GM23338 (cell line): ENCODE measurements around the gene RIF1. TPM values are rescaled to one million over a fixed set of nuclear protein-coding genes. Genes with fewer than 3 reads are reported as not detected.

Experiments used
- ATAC-seq: fragments of 200-7000 bp; cut with Tn5 transposase; 3 replicates; pipeline ENCODE4 v1.9.1; 2020
- DNase-seq: peaks from one replicate; pipeline ENCODE4 v3.0.0-alpha.2; 2015; ENCODE audit warnings: low spot score
- H2AFZ ChIP-seq: fragments of 200-600 bp; sonication (generic); 2 replicates; pipeline ENCODE4 v1.8.0; 2016; ENCODE audit warnings: antibody characterized with exemption, mild to moderate bottlenecking, moderate library complexity
- H3F3A ChIP-seq: fragments of 200-600 bp; sonication (generic); replicated peaks from 2 replicates; pipeline ENCODE4 v1.8.0; 2017; ENCODE audit warnings: antibody characterized with exemption, mixed run types, low read depth
- H3K27ac ChIP-seq: fragments of 200-600 bp; sonication (generic); 2 replicates; pipeline ENCODE4 v1.6.1; 2016; ENCODE audit warnings: low read depth
- H3K27me3 ChIP-seq: fragments of 200-600 bp; sonication (generic); 2 replicates; pipeline ENCODE4 v1.8.0; 2016; ENCODE audit warnings: mild to moderate bottlenecking, mixed run types, moderate library complexity; ENCODE audit not compliant: insufficient read depth
- H3K36me3 ChIP-seq: fragments of 200-600 bp; sonication (generic); 2 replicates; pipeline ENCODE4 v1.8.0; 2016; ENCODE audit warnings: mild to moderate bottlenecking; ENCODE audit not compliant: insufficient read depth
- H3K4me1 ChIP-seq: fragments of 200-600 bp; sonication (generic); 2 replicates; pipeline ENCODE4 v1.8.0; 2016; ENCODE audit warnings: mild to moderate bottlenecking, moderate library complexity; ENCODE audit not compliant: insufficient read depth
- H3K4me2 ChIP-seq: fragments of 200-600 bp; sonication (generic); 2 replicates; pipeline ENCODE4 v1.7.1; 2017; ENCODE audit warnings: mixed run types
- H3K4me3 ChIP-seq: fragments of 200-600 bp; sonication (generic); 2 replicates; pipeline ENCODE4 v1.6.1; 2016; ENCODE audit warnings: mixed run types
- H3K79me2 ChIP-seq: fragments of 200-600 bp; sonication (generic); replicated peaks from 2 replicates; pipeline ENCODE4 v1.8.0; 2017; ENCODE audit warnings: mild to moderate bottlenecking; ENCODE audit not compliant: insufficient read depth
- H3K9me2 ChIP-seq: fragments of 200-600 bp; sonication (generic); 2 replicates; pipeline ENCODE4 v1.8.0; 2017; ENCODE audit not compliant: insufficient read depth
- H4K20me1 ChIP-seq: fragments of 200-600 bp; sonication (generic); replicated peaks from 2 replicates; pipeline ENCODE4 v1.8.0; 2017; ENCODE audit warnings: mild to moderate bottlenecking; ENCODE audit not compliant: insufficient read depth
- H3K27ac Mint-ChIP-seq: 2 replicates; pipeline ENCODE4 v1.8.0; 2020; ENCODE audit warnings: inconsistent platforms, mild to moderate bottlenecking, moderate library complexity, mixed read lengths
- H3K27me3 Mint-ChIP-seq: 3 replicates; pipeline ENCODE4 v1.8.0; 2022; ENCODE audit warnings: low read depth, mild to moderate bottlenecking, moderate library complexity, mixed read lengths, inconsistent platforms; ENCODE audit not compliant: insufficient read depth, poor library complexity
- H3K36me3 Mint-ChIP-seq: 3 replicates; pipeline ENCODE4 v1.8.0; 2021; ENCODE audit warnings: low read depth, mild to moderate bottlenecking, inconsistent platforms, moderate library complexity, mixed read lengths
- H3K4me1 Mint-ChIP-seq: 3 replicates; pipeline ENCODE4 v1.8.0; 2020; ENCODE audit warnings: mild to moderate bottlenecking, inconsistent platforms, mixed read lengths
- H3K4me3 Mint-ChIP-seq: 3 replicates; pipeline ENCODE4 v1.8.0; 2021; ENCODE audit warnings: moderate library complexity, mild to moderate bottlenecking, inconsistent platforms, mixed read lengths
- H3K9me3 Mint-ChIP-seq: 3 replicates; pipeline ENCODE4 v1.8.0; 2020; ENCODE audit warnings: moderate library complexity, mild to moderate bottlenecking, inconsistent platforms, mixed read lengths
- CREB1 ChIP-seq: fragments of 250-450 bp; sonication (Bioruptor Pico); IDR thresholded peaks from 2 replicates; pipeline ENCODE4 v1.5.0; 2020; ENCODE audit warnings: low read depth, mild to moderate bottlenecking, moderate library complexity
- CTCF ChIP-seq, 2 experiments: fragments of 200-600 bp in 1 of 2; sonication (generic) in 1 of 2; conservative IDR thresholded peaks; 2 replicates each; pipeline versions ENCODE4 v1.5.1 to v1.6.1; 2016 to 2017; ENCODE audit warnings: antibody characterized with exemption in 2 of 2, low read depth in 2 of 2, mild to moderate bottlenecking in 2 of 2, moderate library complexity in 1 of 2
- EZH2 ChIP-seq: fragments of 200-600 bp; sonication (generic); IDR thresholded peaks from one replicate; pipeline ENCODE4 v1.8.0; 2017; ENCODE audit warnings: antibody characterized with exemption, mild to moderate bottlenecking, low read depth; ENCODE audit not compliant: unreplicated experiment
- EZH2phosphoT487 ChIP-seq: fragments of 200-600 bp; sonication (generic); IDR thresholded peaks from one replicate; pipeline ENCODE4 v1.8.1; 2018; ENCODE audit warnings: antibody characterized with exemption; ENCODE audit not compliant: unreplicated experiment
- JUNB ChIP-seq: IDR thresholded peaks from one replicate; pipeline ENCODE4 v1.6.1; 2016; ENCODE audit warnings: antibody characterized with exemption; ENCODE audit not compliant: unreplicated experiment
- NANOG ChIP-seq: IDR thresholded peaks from 2 replicates; pipeline ENCODE4 v1.6.1; 2016; ENCODE audit warnings: antibody characterized with exemption, borderline replicate concordance
- POLR2AphosphoS5 ChIP-seq: IDR thresholded peaks from 2 replicates; pipeline ENCODE4 v1.6.1; 2016; ENCODE audit warnings: antibody characterized with exemption, low read depth
- REST ChIP-seq: IDR thresholded peaks from one replicate; pipeline ENCODE4 v1.6.1; 2018; ENCODE audit warnings: antibody characterized with exemption; ENCODE audit not compliant: unreplicated experiment
- STAT1 ChIP-seq: IDR thresholded peaks from one replicate; pipeline ENCODE4 v1.6.1; 2016; ENCODE audit warnings: antibody characterized with exemption; ENCODE audit not compliant: unreplicated experiment
- ZNF114 ChIP-seq: fragments of 250-450 bp; sonication (Bioruptor Pico); IDR thresholded peaks from 2 replicates; pipeline ENCODE4 v1.5.0; 2020; ENCODE audit warnings: mild to moderate bottlenecking, moderate library complexity
- ZNF331 ChIP-seq: fragments of 250-450 bp; sonication (Bioruptor Pico); IDR thresholded peaks from 2 replicates; pipeline ENCODE4 v1.5.0; 2020; ENCODE audit warnings: low read depth, mild to moderate bottlenecking, moderate library complexity
- ZNF462 ChIP-seq: fragments of 250-450 bp; sonication (Bioruptor Pico); IDR thresholded peaks from 2 replicates; pipeline ENCODE4 v1.5.0; 2020; ENCODE audit warnings: mild to moderate bottlenecking, moderate library complexity
- polyA plus RNA-seq: library from polyadenylated mRNA; unstranded; fragments of >200 nt; fragmentation: Nextera tagmentation; extraction: Ambion mirVana; gene quantifications from 2 replicates; pipeline ENCODE4 v1.2.1, GENCODE V29; 2016
- total RNA-seq: library from RNA; depleted of rRNA; stranded (reverse); fragments of >200 nt; shearing (Covaris generic); gene quantifications from 2 replicates; pipeline ENCODE4 v1.2.3, GENCODE V29; 2014
- TF ChIP-seq, protein P1 (sequence below): IDR thresholded peaks from 2 replicates; pipeline ENCODE4 v1.6.1; 2016; ENCODE audit warnings: antibody characterized with exemption

Gene RIF1
- total and polyA plus RNA-seq, 2 experiments from 2014 or later = 68.5 to 134 TPM

DNA sequence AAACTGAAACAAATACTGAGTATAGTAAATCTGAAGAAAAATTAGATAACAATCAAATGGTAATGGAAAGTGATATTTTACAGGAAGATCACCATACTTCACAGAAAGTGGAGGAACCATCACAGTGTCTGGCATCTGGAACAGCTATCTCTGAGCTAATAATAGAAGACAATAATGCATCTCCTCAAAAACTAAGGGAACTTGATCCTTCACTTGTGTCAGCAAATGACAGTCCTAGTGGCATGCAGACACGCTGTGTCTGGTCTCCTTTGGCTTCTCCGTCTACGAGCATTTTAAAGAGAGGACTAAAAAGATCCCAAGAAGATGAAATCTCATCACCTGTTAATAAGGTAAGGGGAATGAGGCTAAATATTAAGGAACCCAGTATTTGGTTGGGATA lies 56.1 kb downstream of the RIF1 start:
- Mint-ChIP-seq H3K4me3 (no peak overlapping the region), H3K9me3 (no peaks in the 10 kb centered on the region), H3K4me1 (peaks cover 16% of the 10 kb centered on the region), H3K36me3 (peaks cover 97% of the 10 kb centered on the region), H3K27ac (no peak overlapping the region), H3K27me3 (no peaks in the 10 kb centered on the region)
- Histone ChIP-seq H3K27ac (no peak overlapping the region), H3K79me2 (peaks cover 59% of the 10 kb centered on the region), H3K36me3 (peaks cover 88% of the 10 kb centered on the region), H3K4me1 (no peaks in the 10 kb centered on the region), H3K27me3 (no peaks in the 10 kb centered on the region), H3K4me3 (no peak overlapping the region), H4K20me1 (peaks cover 23% of the 10 kb centered on the region), H3K9me2 (no peaks in the 10 kb centered on the region), H2AFZ (no peak overlapping the region), H3K4me2 (no peak overlapping the region), H3F3A (no peaks in the 10 kb centered on the region)
- no peak for TF ChIP-seq CTCF (conservative IDR thresholded peaks at IDR 0.05; ENCODE audit: low read depth in 2 of 2)
- no peak for TF ChIP-seq EZH2
- no peak for TF ChIP-seq ZNF331 (CRISPR knock-in tag)
- TF ChIP-seq ZNF114 (CRISPR knock-in tag) = no peak
- no peak for TF ChIP-seq REST
- TF ChIP-seq STAT1 = no peak
- TF ChIP-seq CREB1 (CRISPR knock-in tag) = no peak
- TF ChIP-seq EZH2phosphoT487 = no peak
- TF ChIP-seq JUNB = no peak
- TF ChIP-seq, protein P1, sequence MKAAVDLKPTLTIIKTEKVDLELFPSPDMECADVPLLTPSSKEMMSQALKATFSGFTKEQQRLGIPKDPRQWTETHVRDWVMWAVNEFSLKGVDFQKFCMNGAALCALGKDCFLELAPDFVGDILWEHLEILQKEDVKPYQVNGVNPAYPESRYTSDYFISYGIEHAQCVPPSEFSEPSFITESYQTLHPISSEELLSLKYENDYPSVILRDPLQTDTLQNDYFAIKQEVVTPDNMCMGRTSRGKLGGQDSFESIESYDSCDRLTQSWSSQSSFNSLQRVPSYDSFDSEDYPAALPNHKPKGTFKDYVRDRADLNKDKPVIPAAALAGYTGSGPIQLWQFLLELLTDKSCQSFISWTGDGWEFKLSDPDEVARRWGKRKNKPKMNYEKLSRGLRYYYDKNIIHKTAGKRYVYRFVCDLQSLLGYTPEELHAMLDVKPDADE = no peak
- TF ChIP-seq NANOG = no peak
- TF ChIP-seq POLR2AphosphoS5 = no peak
- TF ChIP-seq ZNF462 (CRISPR knock-in tag) = no peak
- ATAC-seq = no peak
- no peak for DNase-seq
